GM12878 (cell line): Measurements from ENCODE around the gene ZBTB44. TPM values are rescaled to one million over a fixed set of nuclear protein-coding genes. Genes with fewer than 3 reads are reported as not detected.

Experiments
- ATAC-seq: fragments of 200-7000 bp; cut with Tn5 transposase; 3 replicates; pipeline ENCODE4 v1.9.1; 2020; ENCODE audit warnings: mild to moderate bottlenecking, moderate library complexity
- BruUV-seq: library from RNA; stranded (reverse); fragments of 400-500 nt; replicated peaks from 2 replicates; lab custom pipeline; 2021; lab: Mats Ljungman, UMichigan
- CTCF ChIA-PET: fragments of 300-600 bp; sonication (Branson Sonifier 250); formaldehyde crosslinking; extraction: SDS; loops from one replicate; lab custom pipeline; 2021; ENCODE audit warnings: inconsistent platforms; lab: Yijun Ruan, JAX
- POLR2A ChIA-PET: fragments of 350-600 bp; formaldehyde crosslinking; extraction: SDS; loops from one replicate; lab custom pipeline; 2021; ENCODE audit warnings: inconsistent platforms; lab: Charles Lee
- RAD21 ChIA-PET: fragments of 300-600 bp; sonication (Branson Sonifier 250); formaldehyde crosslinking; loops from one replicate; lab custom pipeline; 2023; ENCODE audit warnings: antibody characterized with exemption; ENCODE audit not compliant: unreplicated experiment; lab: Charles Lee
- SMC1A ChIA-PET: fragments of 300-600 bp; sonication (Branson Sonifier 250); formaldehyde crosslinking; loops from one replicate; lab custom pipeline; 2023; ENCODE audit not compliant: unreplicated experiment, uncharacterized antibody; lab: Charles Lee
- DNase-seq: peaks from one replicate; pipeline ENCODE4 v3.0.0-alpha.2; 2011; ENCODE audit warnings: low read depth, low spot score
- FAIRE-seq: peaks from 3 replicates; lab custom pipeline; 2011; peaks lifted over from hg19 to GRCh38; lab: Jason Lieb, UNC
- H2AFZ ChIP-seq: 2 replicates; pipeline ENCODE4 v1.6.0; 2011; ENCODE audit warnings: low read depth, low read length, control low read depth; ENCODE audit not compliant: control insufficient read depth
- H3K27ac ChIP-seq: 2 replicates; pipeline ENCODE4 v1.5.1; 2011; ENCODE audit warnings: control low read depth; ENCODE audit not compliant: control insufficient read depth, insufficient read depth
- H3K27me3 ChIP-seq, 2 experiments: replicated peaks in 1 of 2; 2 replicates each; pipeline versions ENCODE4 v1.6.0 to v1.6.1; 2011; ENCODE audit warnings: low read length in 1 of 2; ENCODE audit not compliant: control insufficient read depth in 2 of 2, insufficient read depth in 2 of 2
- H3K36me3 ChIP-seq, 2 experiments: 2 replicates each; pipeline ENCODE4 v1.5.1; 2011; ENCODE audit warnings: low read length in 1 of 2; ENCODE audit not compliant: control insufficient read depth in 2 of 2, insufficient read depth in 2 of 2
- H3K4me1 ChIP-seq: 2 replicates; pipeline ENCODE4 v1.6.1; 2011; ENCODE audit warnings: mild to moderate bottlenecking, low read length, moderate library complexity, mixed read lengths; ENCODE audit not compliant: control insufficient read depth, insufficient read depth
- H3K4me2 ChIP-seq: 2 replicates; pipeline ENCODE4 v1.6.0; 2011; ENCODE audit warnings: control low read depth; ENCODE audit not compliant: control insufficient read depth, insufficient read depth
- H3K4me3 ChIP-seq: fragments of 200-600 bp; sonication (generic); 2 replicates; pipeline ENCODE4 v1.5.1; 2016
- H3K79me2 ChIP-seq: 2 replicates; pipeline ENCODE4 v1.6.0; 2011; ENCODE audit warnings: low read length; ENCODE audit not compliant: control insufficient read depth, insufficient read depth
- H3K9ac ChIP-seq: 2 replicates; pipeline ENCODE4 v1.8.0; 2011; ENCODE audit warnings: low read length, control low read depth, mixed read lengths; ENCODE audit not compliant: control insufficient read depth, insufficient read depth
- H3K9me3 ChIP-seq: replicated peaks from 3 replicates; pipeline ENCODE4 v1.5.1; 2011; ENCODE audit warnings: mild to moderate bottlenecking, low read length; ENCODE audit not compliant: control insufficient read depth, insufficient read depth
- H4K20me1 ChIP-seq: 2 replicates; pipeline ENCODE4 v1.6.0; 2011; ENCODE audit not compliant: control insufficient read depth, insufficient read depth
- IKZF2 ChIP-seq, 2 experiments: fragments of 450-650 bp; IDR thresholded peaks; 2 replicates each; pipeline ENCODE4 v1.6.1; 2017; ENCODE audit warnings: mild to moderate bottlenecking in 2 of 2, moderate library complexity in 2 of 2
- PAX8 ChIP-seq: fragments of 450-650 bp; IDR thresholded peaks from 2 replicates; pipeline ENCODE4 v1.6.1; 2017; ENCODE audit warnings: mild to moderate bottlenecking, moderate library complexity
- SRF ChIP-seq, 2 experiments: IDR thresholded peaks; 2 replicates each; pipeline ENCODE4 v1.6.1; 2011; ENCODE audit warnings: low read depth in 2 of 2, low read length in 2 of 2, mild to moderate bottlenecking in 1 of 2, moderate library complexity in 1 of 2
- TCF3 ChIP-seq: IDR thresholded peaks from 2 replicates; pipeline ENCODE4 v1.6.1; 2012; ENCODE audit warnings: low read depth, mild to moderate bottlenecking, low read length, borderline replicate concordance; ENCODE audit not compliant: insufficient read depth
- WGBS: methylation state at CpG from one replicate; pipeline ENCODE4 v1.1.6; 2016; ENCODE audit warnings: low lambda C conversion rate; ENCODE audit not compliant: insufficient replicate concordance, insufficient coverage; ENCODE audit errors: missing lambda C conversion rate; 5-methylcytosine and 5-hydroxymethylcytosine counted together
- in situ Hi-C: fragments of 300-500 bp; cut with MboI; formaldehyde crosslinking; loops from 9 replicates; pipeline ENCODE4 v1.14.3; 2018; ENCODE audit warnings: mixed read lengths
- intact Hi-C: fragments of 100-400 bp; cut with micrococcal nuclease; formaldehyde crosslinking; loops from one replicate; pipeline ENCODE4 v1.14.2; 2022; ENCODE audit not compliant: unreplicated experiment
- polyA plus RNA-seq, 11 experiments: library from polyadenylated mRNA; depleted of rRNA in 4 of 11; unstranded in 6 of 11; stranded (reverse) in 5 of 11; fragments of >200 nt; fragmentation: Nextera tagmentation in 4 of 11; fragmentation: Illumina TruSeq in 1 of 11; extraction: Ambion mirVana in 4 of 11; extraction: Trizol in 1 of 11; gene quantifications; 1 replicate in 1 of 11; 2 replicates in 10 of 11; pipeline versions ENCODE4 v1.2.1 to v1.2.3, GENCODE V29; 2011 to 2016; ENCODE audit warnings: inconsistent platforms in 2 of 11, missing spikeins in 2 of 11, low read depth in 1 of 11
- total RNA-seq, 4 experiments: library from RNA; depleted of rRNA in 3 of 4; stranded (reverse); fragments of >200 nt in 3 of 4; fragmentation: Illumina TruSeq in 1 of 4; extraction: Trizol in 1 of 4; gene quantifications; 2 replicates each; pipeline versions ENCODE4 v1.2.1 to v1.2.3, GENCODE V29; 2013 to 2021
- TF ChIP-seq, protein P1 (sequence below): fragments of 150-350 bp; IDR thresholded peaks from 2 replicates; pipeline ENCODE4 v1.6.1; 2016; ENCODE audit warnings: low read depth, low read length

Gene ZBTB44
- total and polyA plus RNA-seq, 10 of the 15 experiments (the other 5 are each of a cell fraction or from before 2014, with no cell fraction given): 2.8 to 38.2 (median 12.2) TPM

- Histone ChIP-seq H3K9me3 (no peaks in the 10 kb centered on the region), H3K36me3 (no peaks in the 10 kb centered on the region; a peak in 1 of 4 replicates), H3K4me1 (peaks cover 7% of the 10 kb centered on the region; the same call in 1 of the 2 replicates), H3K4me2 (peak overlapping the region; percentile 66), H4K20me1 (peaks cover 4% of the 10 kb centered on the region; the same call in 1 of the 2 replicates), H3K4me3 (peak overlapping the region; percentile 75), H3K9ac (peak overlapping the region; percentile 83), H3K79me2 (peaks cover 34% of the 10 kb centered on the region), H2AFZ (peak overlapping the region; percentile 37), H3K27ac (peak overlapping the region; percentile 78), H3K27me3 (no peaks in the 10 kb centered on the region)
- ChIA-PET SMC1A (interaction anchor here (5.3 kb wide), 1 partner anchor 12 kb away, joined by 40 read pairs; no protein-coding TSS in a partner anchor), CTCF (interaction anchor here (1.5 kb wide), 1 partner anchor 13 kb away, joined by 6 read pairs; no protein-coding TSS in a partner anchor), RAD21 (no interaction called here), POLR2A (interaction anchor here (0.6 to 5.0 kb wide), 3 partner anchors 12 to 48 kb away, joined by 3 to 24 read pairs (median 3); no protein-coding TSS in a partner anchor)
- intact Hi-C loops (loop anchor here (5.0 kb wide), 2 partner anchors 36 to 71 kb away; no protein-coding TSS in a partner anchor), in situ Hi-C loops (no loop called here)
- ATAC-seq (no peak), FAIRE-seq (peak; percentile 49), DNase-seq (no peak)
- TF ChIP-seq IKZF2 (IDR thresholded peaks at IDR 0.05): peak in 1 of 2 experiments; percentile 18; a peak in 1 of 4 replicates
- 0 out of 2 replicates have a peak, but pooled peaks have one; percentile 62 for TF ChIP-seq PAX8
- no peak for TF ChIP-seq TCF3
- TF ChIP-seq, protein P1, sequence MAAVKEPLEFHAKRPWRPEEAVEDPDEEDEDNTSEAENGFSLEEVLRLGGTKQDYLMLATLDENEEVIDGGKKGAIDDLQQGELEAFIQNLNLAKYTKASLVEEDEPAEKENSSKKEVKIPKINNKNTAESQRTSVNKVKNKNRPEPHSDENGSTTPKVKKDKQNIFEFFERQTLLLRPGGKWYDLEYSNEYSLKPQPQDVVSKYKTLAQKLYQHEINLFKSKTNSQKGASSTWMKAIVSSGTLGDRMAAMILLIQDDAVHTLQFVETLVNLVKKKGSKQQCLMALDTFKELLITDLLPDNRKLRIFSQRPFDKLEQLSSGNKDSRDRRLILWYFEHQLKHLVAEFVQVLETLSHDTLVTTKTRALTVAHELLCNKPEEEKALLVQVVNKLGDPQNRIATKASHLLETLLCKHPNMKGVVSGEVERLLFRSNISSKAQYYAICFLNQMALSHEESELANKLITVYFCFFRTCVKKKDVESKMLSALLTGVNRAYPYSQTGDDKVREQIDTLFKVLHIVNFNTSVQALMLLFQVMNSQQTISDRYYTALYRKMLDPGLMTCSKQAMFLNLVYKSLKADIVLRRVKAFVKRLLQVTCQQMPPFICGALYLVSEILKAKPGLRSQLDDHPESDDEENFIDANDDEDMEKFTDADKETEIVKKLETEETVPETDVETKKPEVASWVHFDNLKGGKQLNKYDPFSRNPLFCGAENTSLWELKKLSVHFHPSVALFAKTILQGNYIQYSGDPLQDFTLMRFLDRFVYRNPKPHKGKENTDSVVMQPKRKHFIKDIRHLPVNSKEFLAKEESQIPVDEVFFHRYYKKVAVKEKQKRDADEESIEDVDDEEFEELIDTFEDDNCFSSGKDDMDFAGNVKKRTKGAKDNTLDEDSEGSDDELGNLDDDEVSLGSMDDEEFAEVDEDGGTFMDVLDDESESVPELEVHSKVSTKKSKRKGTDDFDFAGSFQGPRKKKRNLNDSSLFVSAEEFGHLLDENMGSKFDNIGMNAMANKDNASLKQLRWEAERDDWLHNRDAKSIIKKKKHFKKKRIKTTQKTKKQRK: no peak
- TF ChIP-seq SRF (IDR thresholded peaks at IDR 0.05; ENCODE audit: low read depth in 2 of 2, low read length in 2 of 2): 0 out of 4 replicates have a peak, but pooled peaks of 1 of the 2 experiments have one; percentile 40
- WGBS: 2% methylated on average over 21 of the region's 21 CpGs
- TSS peak; percentile 67 for BruUV-seq
Measured at GRCh38 chr11:130313383-130314183, 1.1 kb downstream of the ZBTB44 start.
